ENCODE data around the gene CEP112.

CEP112 gene

DNA sequence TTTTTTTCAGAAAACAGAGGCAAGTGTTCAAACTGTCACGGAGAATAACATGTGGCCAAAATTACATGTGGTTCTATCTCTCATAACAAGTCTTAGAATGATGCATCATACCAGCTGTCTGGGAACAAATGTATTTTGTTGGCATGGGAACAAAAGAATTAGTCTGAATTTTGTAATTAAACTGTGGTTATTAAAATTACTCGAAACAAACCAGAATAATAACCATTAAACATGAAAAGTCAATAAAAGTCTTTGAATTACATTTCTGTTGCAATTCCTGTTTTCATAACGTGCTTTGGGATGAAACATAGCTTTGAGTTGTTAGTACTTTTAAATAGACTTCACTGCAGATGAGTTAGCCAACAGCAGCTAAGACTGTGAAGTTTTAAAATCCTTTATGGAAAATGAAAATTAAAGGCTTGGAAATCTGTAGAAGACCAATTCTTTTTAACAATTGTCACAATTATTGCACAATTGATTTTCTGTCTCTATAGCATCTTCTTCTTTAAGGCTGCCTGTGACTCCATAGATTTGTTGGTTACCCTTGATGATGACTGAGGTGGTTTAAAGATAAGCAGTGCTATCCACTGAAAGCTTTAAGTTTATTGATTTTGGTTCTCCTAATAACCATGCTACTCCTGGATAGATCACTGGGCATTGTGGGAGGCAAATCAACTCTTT is 512.6 kb downstream of the CEP112 start:
- DNase-seq: no peak

DNA sequence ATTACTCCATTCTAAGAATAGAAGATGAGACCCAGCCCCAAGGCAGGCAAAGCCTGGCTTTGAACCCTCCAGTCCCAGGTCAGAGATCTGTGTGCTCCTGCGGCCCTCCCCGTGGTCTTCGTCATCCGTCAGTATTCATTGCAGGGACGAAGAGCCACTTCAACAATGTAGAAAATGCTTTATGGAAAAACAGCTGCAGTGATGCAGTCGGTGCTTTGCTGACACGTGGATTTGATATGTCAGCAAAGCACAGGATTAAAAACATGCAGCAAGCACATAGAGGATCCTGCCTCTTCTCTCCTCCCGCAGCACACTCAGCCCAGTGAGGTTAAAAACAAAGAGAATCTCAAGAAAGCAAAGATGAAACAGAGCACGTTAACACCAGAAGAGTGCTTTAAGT is 513.4 kb downstream of the CEP112 start:
- DNase-seq: no peak

DNA sequence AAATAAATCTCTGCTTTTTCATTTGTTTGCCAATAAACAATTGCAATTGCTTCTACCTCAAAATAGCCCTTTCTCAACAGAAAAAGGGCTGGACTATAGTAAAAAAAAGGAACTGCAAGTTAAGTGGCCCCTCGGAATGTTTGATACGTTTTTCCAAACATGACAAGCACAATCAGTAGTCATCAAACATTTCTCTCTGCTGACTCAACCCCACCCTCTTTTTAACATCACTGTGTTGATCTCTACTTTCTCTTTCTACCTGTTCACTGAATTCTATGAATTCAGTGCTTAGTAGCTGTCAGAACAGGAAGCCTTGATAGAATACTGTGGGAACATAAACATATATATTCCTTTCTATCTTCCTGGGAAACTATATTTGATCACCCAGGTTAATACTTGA is 514.0 kb downstream of the CEP112 start:
- no peak for DNase-seq

DNA sequence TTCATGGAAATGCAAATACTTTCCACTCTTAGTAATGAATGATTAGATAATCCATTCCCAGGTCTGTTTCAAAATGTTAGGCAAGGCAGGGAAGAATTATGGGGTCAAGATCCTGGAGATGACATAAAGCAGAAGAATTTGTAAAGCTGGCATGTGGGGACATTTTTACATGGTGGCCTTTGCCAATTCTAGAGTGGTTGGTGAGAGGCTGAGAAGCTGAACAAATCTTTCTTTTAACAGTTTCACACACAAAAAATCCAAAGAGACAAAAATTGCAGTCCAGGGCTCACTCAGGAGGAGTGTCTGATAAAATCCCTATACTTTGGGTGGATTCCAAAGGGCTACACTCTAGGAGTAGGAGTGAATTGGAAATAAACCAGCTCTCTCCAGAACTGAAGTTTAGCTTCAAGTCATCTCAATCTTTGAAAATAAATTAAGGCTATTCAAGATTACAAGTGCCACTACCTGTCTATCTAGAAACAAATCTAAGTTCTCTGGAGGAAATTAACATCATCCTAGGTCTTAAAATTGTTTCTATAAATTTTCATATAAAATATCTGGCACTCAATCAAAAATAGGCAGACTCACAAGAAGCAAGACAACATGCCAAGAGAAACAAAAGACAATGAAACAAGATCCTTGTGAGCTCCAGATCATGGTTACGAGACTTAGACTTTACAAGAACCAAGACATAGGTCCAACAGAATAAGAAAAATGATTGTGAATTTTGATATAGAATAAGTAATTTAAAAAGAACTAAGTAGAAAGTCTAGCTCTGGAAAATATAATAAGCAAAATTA is 517.5 kb downstream of the CEP112 start:
- no peak for DNase-seq

DNA sequence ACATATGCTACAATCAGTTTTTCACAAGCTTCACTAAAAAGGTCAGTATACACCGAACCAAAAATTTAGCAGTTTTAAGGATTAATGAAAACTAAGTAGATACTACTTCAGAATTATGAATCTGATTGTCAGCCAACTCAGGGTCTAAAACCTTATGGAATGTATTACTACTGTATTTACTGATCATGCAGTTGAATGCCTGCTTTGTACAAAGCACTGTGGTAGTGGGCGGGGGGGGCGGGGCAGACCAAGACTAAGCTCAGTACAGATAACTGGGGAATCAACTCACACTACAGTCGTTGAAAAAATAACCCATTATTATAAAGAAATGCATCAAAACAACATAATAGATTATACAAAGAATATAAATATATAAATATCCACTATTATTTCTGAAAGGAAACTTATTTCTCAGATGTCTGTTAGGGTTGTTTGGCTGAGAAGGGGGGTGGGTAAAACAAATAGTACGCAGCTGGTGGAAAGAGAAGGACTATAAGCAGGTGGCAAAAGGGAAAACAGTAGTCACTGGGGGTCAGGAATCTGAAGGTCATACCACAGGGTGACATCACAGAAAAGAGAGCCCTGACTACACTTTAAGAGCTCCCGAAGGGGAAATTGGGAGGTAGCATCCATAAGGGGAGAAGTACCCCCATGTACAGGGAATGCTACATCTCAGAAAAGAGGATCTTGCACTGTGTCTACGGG is 521.1 kb downstream of the CEP112 start:
- DNase-seq: no peak

DNA sequence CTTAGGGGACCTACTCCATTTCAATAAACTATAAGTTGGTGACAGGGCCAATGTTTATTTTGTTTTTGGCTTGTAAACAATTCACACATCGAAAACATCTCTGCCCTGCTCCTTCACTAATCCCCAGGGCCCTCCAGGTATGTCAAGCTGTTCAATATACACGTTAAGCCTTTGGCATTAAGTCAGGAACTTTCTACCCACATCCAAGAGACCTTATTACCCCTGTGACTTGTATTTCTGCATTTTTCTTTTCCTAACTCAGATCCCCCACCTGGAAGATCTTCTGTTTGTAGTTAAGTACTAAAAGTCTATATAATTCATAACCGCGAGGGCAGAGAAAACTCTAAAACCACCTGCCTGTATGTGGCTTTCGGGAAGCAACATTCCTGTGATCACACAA is 523.7 kb downstream of the CEP112 start:
- DNase-seq: no peak

DNA sequence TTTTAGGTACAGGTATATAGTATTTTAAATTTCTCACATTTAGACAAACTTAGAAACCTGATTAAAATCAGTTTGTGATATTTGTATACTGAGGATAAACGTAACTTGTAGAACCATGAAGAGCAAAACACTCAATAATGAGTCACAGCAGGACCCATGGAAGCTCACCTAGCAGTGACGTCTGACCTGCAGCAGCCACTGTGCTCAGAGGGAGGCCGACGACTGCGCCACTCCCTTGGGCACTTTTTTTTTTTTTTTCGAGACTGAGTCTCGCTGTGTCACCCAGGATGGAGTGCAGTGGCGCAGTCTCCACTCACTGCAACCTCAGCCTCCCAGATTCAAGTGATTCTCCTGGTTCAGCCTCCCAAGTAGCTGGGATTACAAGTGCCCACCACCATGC is 524.3 kb downstream of the CEP112 start:
- DNase-seq: no peak

DNA sequence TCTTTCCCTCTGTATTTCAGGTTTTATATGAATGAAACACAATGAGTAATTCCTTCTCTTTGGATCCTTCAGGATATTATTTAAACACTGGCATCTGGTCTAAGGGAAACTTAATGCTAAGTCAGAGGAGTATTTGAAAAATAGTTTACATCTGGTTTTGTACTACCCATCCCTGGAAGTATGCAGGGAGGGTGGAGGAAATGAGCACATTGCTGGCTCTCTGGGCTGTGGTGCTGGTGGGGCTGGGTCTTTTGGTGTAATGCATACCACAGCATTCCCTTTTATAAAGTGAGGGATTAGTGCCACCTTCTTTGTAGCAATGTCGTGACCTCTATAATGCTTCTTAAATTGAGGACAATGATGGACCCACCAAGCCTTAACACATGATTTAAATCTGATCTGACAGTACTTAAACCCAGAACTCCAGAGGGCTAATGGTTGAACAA is 525.0 kb downstream of the CEP112 start:
- DNase-seq: no peak

DNA sequence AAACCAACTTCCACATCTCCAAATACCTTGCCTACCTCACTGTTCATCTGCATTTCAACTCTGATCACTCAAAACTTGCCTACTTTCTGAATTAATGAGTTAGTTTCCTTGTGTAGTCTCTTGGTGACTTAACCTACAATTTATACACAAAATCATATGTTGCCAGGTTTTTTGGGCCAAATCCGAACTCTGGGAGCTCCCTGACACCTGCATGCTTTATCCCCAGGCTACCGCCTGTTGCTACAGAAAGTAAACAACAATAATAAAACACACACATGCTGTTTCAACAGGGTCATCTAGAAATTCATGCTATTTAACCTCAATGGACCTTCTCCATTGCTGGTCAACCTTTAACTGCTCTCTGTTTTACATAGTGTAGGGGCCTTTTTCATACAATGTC is 526.0 kb downstream of the CEP112 start:
- no peak for DNase-seq

DNA sequence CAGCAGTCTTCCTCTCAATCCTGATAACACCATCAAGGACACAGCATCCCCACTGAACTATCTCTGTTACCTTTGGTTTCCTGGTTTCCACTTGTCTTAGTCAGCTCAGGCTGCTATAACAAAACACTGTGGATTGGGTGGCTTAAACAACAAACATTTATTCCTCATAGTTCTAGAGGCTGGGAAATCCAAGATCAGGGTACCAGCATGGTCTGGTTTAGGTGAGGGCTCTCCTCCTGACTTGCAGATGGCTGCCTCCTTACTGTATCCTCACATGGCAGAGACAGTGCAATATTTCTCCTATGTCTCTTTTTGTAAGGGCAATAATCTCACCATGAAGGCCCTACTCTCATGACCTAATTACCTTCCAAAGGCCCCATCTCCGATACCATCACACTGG is 527.2 kb downstream of the CEP112 start:
- DNase-seq: no peak

DNA sequence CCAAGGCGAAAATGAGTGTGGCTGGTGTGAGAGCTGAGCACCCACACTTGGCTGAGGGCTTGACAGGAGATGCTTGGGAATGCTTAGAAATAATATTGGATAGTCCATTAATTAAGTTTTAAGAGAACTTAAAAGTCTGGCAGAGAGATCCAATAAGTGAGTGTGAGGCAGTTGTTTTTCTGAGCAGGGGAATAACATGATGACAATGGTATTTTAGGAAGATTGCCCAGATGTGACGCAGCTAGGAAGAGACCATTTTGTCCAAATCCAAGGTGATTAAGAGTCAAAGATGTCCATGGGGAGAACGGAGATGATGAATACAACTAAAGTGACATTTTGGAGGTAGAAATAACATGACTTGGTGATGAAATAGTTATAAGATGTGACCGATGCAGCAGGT is 527.7 kb downstream of the CEP112 start:
- no peak for DNase-seq

DNA sequence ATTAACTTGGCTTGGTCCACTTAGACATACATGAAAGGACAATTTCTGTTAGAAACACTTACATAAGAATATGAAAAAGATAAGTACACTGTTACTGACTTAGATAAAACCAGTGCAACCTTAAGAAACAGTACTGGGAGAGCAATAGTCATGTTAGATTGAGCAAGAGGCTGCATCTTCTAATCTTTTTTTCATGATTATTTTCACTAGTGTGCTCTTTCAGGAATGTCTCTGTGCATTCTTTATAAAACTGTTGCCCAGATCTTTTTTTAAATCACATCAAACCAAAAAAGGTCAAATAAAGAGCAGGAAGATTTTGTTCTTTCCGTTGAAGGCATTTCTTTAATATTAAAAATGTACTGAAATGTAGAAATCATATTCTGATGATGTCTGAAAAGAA is 529.7 kb downstream of the CEP112 start:
- no peak for DNase-seq

DNA sequence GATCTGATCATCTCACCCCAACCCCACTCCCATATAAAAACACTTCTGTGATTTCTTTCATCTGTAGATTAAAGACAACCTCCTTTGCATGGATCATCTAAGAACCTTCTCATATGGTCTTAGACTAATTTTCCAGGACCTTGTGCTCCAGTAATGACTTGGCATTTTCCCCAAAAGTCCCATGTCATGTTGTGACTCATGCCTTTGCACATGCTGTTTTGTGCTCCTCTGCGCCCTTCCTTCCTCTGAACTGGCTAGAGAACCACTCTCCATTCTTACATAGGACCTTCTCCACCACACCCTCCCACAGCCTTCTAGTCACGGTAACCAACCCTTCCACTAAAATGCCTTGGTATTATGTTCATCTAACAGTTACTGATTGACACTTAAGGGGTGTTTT is 531.0 kb downstream of the CEP112 start:
- no peak for DNase-seq

DNA sequence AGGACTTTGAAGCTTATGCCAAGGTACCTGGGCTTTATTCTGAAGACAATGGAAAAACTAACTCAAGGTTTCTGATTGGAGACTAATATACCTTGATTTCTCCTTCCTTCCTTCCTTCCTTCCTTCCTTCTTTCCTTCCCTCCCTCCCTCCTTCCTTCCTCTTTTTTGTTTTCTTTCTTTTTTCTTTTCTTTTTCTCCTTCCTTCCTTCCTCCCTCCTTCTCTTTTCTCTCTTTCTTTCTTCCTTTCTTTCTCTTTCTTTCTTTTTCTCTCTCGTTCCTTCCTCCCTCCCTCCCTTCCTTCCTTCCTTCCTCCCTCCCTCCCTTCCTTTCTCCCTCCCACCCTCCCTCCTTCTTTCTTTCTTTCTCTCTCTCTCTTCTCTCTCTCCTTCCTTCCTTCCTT is 531.9 kb downstream of the CEP112 start:
- DNase-seq: no peak

DNA sequence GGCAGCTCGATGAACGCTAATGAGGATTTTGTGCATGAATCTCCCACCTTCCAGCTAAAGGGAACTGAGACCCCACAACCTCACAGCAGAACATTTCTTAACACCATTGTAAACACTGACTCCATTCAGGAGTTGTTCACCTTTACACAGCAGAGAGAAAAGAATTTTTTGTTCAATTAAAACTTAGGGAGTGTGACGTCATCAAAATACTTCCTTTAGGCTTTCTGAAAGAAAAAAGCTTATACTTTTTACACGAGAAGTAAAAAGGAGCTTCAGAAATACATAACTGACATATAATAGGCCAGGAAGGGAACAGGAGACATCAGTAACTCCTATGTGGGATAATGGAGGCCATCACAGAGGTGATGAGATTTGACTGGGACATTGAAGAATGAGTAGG is 532.4 kb downstream of the CEP112 start:
- no peak for DNase-seq

DNA sequence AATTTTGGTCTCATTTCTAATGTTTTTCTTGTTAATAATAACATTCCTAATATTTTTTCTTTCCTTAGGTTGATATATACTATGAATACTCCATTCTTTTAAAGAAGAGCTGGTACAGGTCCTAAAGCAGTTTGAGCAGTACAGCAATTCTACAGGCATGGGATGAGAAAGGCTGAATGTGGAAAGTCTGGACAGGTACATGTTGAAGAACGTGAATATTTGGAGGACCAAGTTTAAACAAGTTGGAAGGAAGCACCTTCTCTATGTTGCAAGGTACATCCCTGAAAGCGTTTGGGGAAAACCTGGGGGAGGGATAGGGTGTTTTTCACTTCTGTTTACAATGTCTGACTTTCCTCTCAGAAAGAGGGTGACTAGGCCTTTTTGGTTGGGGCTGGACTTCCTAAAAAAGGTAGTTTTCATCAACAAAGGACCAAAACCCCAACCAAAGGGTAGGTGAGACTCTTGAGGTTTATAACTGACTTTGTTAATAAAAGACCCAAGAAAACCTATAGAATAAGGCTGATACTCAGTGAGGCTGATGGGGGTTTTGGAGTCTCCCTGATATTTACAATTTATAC is 534.6 kb downstream of the CEP112 start:
- DNase-seq: no peak

DNA sequence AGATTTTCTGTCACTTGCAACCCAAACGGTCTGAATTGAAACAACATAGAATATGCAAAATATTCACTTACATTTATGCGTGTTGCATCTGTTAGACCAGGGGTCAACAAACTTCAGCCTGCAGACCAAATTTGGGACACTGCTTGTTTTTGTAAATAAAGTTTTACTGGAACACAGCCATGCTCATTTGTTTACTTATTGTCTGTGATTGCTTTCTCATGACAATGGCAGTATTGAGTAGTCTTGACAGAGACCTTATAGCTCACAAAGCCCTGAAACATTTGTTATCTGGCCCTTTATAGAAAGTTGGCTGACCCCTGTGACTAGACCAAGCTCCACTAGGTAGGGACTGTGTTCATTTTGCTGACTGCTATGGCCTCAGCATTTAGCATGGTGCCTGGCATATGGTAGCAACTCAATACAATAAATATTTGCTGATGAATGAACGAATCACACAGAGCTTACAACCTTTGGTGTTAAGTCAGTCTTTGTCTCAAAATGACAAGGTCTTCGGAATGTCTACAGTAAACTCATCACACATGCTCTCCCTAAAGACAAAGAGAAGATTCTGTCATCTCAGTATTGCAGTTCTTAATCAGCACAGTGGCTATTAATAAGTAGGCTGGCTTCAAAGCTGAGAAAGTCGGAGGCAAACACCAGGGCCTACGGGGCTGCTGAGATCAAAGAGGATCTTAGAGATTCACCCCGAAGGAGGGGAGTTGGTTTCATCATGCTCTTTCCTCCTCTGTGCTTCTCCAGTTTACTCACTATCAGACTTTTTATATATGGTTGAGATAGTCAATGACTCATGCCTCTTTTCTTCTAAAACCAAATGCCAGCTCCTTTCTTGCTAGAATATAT is 535.3 kb downstream of the CEP112 start:
- no peak for DNase-seq

DNA sequence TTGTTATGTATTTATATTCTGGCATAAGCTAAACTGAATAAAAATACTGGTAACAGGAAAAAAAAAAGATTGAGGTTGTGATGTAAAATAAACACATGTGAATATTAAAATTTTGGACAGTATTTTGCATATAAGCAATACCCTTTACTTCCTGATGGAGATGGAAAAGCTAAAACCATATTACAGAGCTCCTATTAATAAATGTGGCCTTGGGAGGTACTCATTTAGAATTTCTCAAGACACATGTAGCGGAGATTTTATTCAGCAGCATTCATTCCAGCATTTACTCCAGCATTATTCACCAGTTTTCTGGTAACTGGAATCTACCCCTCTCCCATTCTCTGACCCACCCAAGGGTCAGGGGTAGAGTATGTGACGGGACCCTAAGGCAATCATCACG is 536.2 kb downstream of the CEP112 start:
- DNase-seq: no peak

DNA sequence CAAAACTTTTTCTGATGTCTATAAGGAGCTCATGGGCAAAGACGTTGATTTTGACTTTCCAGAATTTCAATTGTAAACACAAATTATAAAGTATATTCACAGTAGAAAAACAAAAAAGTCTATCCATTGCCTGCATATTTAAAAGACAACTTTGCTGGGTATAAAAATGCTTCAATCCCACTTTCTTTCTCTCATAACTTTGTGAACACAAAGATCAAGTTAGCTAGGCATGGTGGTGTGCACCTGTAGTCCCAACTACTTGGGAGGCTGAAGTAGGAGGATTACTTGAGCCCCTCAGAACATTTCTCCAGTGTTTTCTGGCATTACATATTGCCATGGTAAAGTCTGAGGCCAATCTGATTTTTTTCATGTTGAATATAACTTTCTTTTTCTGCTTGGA is 547.4 kb downstream of the CEP112 start:
- DNase-seq: no peak

DNA sequence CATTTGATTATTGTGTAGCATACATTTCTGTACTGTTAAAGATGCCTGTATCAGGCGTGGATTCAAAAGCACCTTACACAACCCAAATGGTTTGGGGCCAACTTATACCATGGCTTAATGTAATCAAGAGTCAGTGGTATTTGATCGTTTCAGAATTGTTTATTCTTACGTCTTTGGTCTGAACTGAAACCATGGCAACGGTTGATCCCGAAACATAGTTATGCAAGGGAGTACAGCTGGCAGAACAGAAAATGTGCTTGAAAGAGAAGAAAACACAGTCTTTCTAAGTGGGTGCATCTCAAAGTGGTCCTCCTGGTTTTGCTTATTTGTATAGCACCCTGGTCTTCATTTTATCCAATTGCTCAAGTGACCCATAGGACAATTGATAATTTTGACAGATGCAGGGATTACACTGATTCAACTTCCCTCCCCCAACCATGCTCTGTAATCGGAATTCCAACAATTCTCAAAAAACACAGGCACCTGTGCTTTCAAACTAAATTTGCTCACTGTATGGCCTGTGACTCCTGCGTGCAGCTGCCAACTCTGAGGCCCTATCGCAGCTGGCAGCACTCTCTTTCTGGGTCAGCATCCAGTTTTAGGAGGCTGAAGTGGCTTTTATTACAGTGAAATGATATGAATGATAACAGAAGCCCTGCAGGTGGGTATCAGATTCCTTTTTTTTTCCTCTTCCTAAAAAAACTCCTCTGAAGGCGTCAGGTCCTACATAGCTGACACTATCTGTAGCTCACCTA is 553.5 kb downstream of the CEP112 start:
- no peak for DNase-seq

DNA sequence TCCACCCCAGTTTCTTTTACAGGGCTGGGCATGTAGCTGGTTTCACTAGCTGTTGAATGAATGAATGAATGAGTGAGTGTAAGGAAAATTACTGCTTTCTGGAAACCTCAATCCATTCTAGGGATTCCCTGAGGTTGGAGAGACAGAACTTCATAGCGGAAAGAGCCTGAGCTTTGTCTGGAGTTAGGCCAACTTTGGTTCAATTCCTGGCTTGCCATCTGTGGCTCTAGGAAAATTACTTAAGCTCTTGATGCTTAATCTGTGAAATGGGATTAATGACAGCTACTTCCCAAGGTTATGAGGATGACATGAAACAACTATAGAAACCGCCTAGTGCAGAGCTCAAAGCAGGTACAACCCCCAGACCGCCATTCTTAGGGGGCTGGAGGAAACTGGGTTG is 554.1 kb downstream of the CEP112 start:
- DNase-seq: no peak
